PFSK-1 (cell line): ENCODE results near the gene GYS1.

Source experiments
- REST ChIP-seq, 2 experiments: IDR thresholded peaks; 2 replicates each; pipeline versions ENCODE4 v1.6.1 to v1.8.0; 2011 to 2012; ENCODE audit warnings: low read depth in 2 of 2, low read length in 2 of 2, control low read depth in 1 of 2, inconsistent platforms in 1 of 2, mild to moderate bottlenecking in 1 of 2, moderate library complexity in 1 of 2; ENCODE audit not compliant: insufficient read depth in 1 of 2
- TAF1 ChIP-seq: IDR thresholded peaks from 2 replicates; pipeline ENCODE4 v1.6.1; 2012; ENCODE audit warnings: low read length, control low read depth, borderline replicate concordance; ENCODE audit not compliant: insufficient read depth

- TF ChIP-seq REST (IDR thresholded peaks at IDR 0.05; ENCODE audit: insufficient read depth in 1 of 2, low read depth in 2 of 2, low read length in 2 of 2) (no peak), TAF1 (no peak)
Measured at GRCh38 chr19:49017666-49018351, 24.7 kb upstream of the GYS1 start.
